GM18907 (cell line): ENCODE results near the gene MTFR1L.
"Not testable (repeated sequence)": the region's sequence is repeated elsewhere in the genome, so short reads cannot be mapped to it uniquely, and the experiment has no call there.

Experiments used
- ATAC-seq: cut with Tn5 transposase; IDR thresholded peaks from one replicate; pipeline ENCODE4 v1.9.1; 2021; ENCODE audit warnings: mild to moderate bottlenecking, moderate library complexity; ENCODE audit not compliant: unreplicated experiment

The MTFR1L gene

DNA sequence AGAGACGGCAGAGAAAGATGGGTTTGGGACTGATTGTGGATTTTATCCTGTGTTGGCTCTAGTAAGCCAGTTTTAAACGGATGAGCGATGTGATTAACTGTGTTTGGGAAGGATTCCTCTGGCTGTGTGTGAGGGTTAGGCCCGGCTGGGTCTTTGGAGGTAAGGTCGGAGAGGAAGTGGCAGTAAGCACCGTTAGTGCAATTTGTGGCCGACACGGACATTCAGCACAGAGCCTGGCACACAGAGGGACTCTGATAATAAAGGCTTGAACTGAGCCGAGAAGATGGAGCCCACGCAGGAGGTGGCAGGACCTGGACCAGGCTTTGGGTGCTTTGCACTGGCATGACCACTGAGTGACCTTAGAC, 1.3 kb downstream of the MTFR1L start:
- ATAC-seq: no peak

DNA sequence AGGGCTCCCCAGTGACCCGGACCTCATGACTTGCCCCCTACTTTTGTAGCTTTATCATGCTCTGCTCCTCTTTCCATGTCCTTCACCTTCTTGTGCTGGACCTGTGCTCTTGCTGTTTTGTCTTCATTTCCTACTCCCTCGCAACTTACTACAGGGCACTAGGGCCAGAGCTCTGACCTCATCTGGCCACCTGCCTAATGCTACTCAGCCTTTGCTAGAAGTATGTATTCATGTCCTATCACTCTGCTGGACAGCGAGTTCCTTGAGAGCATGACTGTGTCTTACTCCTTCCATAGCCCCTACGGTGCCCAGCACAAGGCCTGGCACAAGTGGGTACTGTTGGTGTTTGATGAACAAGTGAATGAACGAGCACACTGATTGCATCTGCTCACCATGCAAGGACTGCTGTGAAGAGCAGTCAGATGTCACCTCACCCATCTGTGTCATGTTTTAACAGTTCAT, 1.9 kb downstream of the MTFR1L start:
- no peak for ATAC-seq

DNA sequence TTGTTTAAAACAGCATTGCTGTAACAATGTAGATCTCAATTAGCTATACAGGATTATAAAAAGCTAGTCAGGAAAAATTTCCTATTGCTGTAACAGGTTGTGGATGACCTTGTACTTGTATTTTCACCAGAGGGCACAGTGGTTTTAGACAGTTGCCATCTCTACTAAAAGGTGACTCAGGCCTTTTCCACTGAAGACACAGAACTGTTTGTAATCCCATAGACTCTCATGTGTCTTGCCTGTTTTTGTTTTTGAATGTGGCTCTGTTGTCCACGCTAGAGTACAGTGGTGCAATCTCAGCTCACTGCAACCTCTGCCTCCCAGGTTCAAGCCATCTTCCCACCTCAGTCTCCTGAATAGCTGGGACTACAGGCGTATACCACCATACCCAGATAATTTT, 5.9 kb downstream of the MTFR1L start:
- no peak for ATAC-seq

DNA sequence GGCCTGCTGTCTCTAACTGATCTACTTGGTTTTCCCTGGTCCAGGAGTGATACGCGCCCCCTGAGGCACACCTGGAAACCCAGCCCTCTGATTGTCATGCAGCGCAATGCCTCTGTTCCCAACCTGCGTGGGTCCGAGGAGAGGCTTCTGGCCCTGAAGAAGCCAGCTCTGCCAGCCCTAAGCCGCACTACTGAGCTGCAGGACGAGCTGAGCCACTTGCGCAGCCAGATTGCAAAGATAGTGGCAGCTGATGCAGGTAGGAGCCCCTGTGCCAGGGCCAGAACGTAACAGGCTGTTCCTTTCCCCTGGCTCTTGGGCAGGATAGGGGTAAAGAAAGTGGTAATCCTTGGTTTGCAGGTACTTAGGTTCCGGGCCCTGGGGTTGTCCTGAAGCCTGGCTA, 6.8 kb downstream of the MTFR1L start:
- no peak for ATAC-seq

DNA sequence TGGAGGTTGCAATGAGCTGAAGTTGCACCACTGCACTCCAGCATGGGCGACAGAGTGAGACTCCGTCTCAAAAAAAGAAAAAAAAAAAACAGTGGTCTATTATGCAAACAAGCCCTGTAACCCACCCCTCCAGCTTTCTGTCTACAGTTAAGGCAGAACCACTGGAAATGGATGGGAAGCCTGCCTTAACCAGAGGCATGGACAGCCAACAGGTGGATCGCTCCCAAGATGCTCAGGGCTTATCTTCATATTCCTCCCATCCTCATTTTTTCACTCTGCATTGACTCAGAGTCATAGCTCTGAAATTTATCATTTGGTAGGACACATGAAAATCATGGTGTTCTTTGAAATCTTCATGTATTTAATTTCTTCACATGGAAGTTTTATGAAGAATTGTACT, 8.7 kb downstream of the MTFR1L start:
- ATAC-seq: no peak

DNA sequence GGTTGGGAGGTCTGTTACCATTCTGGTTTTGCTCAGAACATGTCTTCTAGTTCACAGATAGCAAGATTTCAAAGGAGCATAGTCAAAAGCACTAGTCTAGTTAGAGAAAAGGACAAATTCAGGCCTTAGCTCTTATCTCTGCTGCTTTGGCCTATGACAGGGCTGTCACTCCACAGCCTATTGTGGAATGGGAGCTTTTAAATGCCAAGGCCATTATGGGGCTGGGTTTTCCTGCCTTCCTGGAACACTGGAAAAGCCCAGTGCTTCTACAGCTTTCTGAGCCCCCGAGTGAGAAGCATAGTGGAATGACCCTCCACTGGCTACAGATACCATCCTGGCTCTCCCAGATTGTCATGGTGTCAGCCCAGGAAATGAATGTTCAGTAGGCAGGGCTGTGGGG, 9.3 kb downstream of the MTFR1L start:
- ATAC-seq: no peak

DNA sequence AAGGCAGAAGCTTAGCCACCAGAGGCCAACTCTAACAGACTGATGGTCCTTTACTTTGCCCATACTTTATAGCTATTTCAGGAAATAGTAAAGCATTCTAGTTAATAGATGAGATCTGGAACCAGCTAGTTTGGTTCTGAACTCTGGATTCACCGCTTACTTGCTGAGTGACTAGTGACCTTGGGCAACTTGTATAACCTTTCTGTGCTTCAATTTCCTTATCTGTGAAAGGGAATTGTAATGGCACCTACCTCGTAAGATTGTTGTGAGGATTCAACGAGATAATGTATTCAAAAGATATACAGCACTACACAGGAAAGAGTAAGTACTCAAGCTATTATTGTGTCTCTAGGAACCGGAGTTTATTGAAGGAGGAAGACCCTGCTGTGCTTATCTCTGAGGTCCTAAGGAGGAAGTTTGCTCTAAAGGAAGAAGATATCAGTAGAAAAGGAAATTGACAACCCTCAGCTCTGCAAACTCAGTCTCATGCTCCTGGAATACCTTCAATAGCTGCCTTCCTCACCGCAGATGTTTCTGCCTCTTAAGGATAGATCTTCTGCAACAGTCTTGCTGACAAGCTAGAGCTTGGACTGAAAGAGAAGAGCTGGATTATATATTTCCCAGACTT, 11.9 kb downstream of the MTFR1L start:
- no peak for ATAC-seq

DNA sequence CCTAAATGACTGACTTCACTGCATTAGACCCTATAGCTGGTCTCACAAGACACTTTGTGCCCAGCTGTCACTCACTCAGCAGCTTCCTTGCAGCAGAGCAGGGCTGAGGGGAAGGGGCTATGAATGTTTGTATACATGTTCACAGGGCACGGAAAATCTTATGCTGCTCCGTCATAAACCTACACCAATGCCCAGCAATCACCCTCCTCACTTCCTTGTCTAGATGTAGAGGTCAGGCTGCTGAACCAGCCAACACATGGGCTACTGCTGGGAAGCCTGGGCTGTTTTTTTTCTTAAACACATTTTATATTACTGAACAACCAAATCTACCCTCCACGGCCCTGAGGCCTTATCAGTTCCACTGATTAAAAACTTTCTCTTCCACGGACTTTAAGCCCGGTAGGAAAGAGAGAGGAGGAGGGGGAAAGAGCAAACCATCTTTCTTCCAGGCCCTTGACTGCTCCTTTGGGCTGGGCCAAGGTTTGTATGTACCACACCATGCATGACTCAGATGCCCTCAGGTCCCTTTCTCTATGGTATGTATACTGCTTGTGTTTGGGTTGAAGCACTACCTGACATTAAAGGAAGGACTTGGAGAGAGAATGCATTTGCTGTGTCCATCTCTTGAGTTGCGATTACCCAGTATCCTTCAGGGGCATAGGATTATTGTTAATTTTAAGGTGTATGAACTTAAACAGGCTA, 12.7 kb downstream of the MTFR1L start:
- no peak for ATAC-seq

DNA sequence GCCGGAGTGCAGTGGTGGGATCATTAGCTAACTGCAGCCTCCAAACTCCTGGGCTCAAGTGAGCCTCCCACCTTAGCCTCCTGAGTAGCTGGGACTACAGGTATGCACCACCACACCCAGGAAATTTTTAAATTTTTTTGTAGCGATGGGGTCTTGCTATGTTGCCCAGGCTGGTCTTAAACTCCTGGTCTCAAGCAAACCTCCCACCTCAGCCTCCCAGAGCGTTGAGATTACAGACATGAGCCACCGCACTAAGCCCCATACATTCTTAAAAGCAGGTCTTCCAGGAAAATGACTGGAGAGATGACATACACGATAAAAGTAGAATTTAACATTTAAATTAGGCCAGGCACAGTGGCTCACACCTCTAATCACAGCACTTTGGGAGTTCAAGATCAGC, 13.4 kb downstream of the MTFR1L start:
- ATAC-seq: no peak

DNA sequence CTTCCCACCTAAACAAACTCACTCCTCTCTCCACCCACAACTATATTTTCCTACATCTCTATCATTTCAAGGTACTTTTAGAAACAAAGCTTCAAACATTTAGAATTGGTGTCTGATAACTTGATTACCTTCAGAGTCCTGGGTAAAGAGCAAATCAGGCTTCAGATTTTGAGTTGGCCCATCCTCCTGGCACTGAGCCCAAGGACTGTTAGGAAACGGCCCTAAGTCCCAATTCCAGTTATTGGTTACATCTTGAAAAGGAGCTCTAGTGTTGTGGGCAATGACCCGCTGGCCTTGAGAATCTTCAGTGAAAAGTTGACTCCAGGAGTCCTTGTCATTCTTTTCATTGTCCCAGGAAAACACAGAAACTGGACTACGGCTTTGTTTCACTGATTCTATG, 15.1 kb downstream of the MTFR1L start:
- no peak for ATAC-seq

DNA sequence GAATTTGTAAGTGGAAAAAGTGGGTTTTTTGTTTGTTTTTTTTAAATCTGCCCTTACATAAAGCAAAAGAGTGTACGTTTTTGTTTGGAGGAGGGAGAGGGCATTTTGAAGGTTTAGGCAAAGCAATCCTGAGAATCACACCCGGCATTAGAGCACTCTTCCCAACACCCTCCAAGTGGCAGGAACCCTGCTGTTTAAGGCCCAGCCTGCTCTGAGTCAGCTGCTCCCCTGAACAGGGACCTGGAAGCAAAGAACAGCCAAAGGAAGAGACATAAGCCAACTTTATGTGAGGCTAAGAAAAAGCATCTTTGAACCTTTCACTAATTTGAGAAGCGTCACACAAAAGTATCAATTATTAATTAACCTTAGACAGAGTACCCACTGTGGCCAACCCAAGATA, 16.9 kb downstream of the MTFR1L start:
- no peak for ATAC-seq

DNA sequence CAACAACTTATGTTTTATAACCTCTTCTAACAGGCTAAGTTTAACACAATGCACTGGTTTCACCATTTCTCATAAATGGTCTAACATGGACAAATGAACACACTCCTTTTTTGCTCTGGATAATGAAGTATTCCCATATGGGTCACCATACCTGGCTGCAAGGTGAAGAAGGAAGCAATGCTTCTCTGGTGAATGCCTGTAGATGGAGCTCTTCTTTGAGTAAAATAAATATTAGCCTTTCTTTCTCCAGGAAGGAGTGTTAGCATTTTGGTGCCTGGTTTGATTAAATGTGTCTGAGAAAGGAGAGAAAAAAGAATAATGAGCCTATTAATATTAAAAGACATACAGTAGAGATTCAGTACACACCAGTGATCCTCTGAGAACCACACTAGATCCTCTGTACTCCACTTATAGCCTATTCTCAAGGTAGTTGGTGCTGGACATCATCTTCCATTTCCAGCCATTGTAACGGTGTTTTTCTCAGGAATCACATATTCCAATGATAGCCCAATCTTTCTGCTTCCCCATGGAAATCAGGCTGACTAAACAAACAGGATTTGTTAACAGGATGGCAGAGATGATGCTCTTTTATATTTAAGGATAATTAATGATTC, 17.6 kb downstream of the MTFR1L start:
- no peak for ATAC-seq

DNA sequence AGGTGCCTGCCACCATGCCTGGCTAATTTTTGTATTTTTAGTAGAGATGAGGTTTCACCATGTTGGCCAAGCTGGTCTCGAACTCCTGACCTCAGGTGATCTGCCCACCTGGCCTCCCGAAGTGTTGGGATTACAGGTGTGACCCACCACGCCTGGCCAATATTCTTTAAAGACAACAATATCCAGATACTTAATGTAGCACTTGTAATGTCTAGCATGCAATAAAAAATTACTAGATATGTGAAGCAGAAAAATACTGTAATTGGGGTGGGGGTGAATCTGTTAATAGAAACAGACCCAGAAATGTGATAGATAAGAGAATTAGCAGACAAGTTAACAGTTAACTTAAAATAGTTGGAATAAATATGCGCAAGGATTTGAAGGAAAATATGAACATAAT, 20.1 kb downstream of the MTFR1L start:
- ATAC-seq: not testable (repeated sequence)

DNA sequence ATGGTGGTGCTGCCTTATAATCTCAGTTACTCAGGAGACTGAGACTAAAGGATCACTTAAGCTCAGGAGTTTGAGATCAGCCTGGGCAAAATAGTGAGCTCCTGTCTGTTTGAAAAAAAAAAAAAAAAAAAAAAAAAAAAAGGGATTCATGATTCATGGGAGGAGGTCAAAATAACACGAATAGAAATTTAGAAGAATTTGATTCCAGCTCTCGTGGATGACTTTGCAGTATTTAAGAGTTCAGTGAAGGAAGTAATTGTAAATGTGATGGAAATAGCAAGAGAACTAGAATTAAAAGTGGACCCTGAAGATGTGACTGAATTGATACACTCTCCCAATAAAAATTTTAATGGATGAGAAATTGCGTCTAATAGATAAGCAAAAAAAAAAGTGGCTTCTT, 23.7 kb downstream of the MTFR1L start:
- ATAC-seq: no peak

DNA sequence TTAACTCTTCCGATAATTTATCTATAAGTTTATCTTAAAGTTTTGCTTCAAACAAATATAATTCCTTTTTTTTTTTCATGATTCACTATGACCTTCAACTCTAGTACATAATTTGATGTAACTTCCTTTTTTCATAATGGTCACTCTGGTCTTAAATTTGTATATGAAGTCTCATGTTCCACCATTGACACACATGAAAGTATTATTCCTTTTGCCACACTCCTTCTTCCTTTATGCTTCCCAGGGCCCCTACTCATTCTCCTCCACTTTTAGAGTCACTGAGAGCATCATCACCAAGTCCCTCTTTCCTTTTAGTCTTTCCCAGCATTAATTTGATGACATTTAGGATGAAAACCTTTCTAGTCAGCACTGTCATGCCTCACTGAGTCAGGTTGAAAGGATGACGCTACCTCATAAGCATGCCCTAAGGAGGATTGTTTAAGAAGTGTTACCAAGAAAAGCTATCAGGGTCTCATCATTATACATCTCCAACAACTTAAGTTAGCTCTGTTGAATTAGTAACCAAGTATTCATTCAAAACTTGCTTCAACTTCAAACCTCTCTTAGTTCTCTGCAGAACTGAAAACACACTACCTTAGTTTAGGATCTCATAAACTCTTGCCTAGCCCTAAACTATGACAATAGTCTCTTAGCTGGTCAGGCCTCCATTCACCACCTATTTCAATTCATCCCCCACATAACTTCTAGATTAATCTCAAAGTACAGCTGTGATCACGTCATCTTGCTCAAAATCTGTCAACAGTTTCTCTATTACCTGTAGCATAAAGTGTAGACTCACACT, 25.0 kb downstream of the MTFR1L start:
- ATAC-seq: no peak

DNA sequence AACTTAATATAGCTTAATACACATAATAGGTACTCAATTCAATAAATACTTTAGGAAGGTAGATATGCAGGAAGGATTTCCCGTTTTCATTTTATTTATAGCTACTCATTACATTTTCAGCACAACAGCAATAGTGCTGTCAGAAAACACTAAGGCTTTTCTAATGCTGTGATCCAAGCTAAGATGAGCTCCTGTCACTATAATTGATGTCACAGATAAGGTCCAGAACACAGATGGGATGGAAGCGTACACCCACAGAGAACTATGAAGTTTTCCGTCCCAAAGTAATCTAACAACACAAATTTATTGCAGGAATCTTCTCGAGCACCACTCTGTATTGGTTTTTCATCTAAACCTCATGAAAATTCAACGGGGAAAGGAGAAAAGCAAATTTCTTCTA, 25.9 kb downstream of the MTFR1L start:
- ATAC-seq: no peak

DNA sequence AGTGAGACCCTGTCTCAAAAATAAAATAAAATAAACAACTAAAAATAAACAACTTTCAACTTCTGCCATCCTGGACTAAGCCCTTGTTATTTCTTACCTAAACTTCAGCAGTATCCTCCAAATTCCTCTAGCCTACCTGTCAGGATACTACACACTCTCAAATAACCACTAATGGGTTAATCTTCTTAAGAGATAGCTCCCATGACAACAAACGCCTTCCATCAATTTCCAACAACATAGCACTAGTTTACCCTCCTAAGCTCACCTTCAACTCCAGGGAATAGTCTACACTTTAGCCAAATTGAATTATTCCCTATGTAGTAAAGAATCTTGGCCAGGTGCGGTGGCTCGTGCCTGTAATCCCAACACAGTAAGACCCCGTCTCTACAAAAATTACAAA, 28.2 kb downstream of the MTFR1L start:
- no peak for ATAC-seq

DNA sequence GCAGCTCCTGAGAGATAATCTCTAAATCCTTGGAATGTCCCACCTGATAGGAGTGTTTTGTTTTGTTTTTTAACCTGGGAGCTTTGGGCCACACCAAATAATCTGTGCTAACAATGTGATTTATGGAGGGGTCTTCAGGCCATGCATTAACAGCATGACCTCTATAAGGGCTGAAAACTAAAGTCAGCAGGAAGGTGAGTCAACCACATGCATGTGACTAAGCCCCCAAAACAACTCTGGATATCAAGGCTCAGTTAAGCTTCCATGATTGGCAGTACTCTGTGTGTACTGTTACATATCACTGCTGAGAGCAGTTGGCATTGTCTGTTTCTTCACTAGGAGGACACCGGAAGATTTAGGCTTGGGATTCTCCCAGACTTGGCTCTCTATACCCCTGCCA, 28.8 kb downstream of the MTFR1L start:
- no peak for ATAC-seq

DNA sequence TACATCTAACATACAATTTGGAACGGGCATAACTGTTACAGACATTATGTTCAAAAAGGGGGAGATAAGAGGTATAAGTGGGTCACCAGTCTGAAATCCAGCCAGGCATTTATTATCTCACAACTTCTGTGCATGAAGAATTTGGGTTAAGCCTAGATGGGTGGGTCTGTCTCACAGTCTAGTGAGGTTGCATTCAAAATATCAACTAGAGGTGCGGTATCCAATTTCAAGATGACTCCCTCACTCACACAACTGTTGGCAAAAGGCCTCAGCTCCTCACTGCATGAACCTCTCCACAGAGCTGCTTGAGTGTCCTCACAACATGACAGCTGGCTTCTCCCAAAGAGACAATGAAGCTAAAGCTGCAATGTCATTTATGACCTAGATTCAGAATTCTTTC, 34.8 kb downstream of the MTFR1L start:
- no peak for ATAC-seq

DNA sequence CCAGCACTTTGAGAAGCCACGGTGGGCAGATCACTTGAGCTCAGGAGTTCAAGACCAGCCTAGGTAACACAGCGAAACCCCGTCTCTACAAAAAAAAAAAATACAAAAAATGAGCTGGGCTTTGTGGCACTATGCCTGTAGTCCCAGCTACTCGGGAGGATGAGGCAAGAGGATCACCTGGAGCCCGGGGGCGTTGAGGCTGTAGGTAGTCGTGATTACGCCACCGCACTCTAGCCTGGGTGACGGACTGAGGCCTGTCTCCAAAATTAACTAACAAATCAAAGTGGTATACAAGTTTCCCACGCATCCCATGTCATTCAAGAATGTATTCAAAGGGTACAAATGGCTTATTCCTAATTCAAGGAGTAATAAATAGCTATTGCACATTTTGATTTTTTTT, 37.1 kb downstream of the MTFR1L start:
- ATAC-seq: no peak

DNA sequence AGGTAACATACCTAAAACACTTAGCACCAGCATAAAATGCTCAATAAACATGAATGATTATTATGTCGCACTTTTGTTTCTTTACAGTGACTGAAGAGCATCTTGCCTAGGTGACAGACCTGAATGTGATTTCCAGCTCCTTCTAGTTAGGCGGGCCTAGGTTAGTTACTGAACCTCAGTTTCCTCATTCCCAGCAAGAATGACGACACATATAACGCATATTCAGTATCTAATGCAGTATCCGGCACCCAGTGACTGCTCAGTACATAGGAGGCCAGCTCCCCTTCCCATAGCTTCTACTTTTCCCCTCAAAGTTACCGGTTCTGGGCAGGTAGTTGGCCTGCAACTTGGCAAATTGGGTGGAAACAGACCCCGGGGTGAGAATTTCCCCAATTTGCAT, 38.7 kb downstream of the MTFR1L start:
- no peak for ATAC-seq
